Measurements from ENCODE around the gene S100A7.
A peak's percentile ranks its signal among the peaks of the same experiment; 100 is the strongest.

S100A7 gene

DNA sequence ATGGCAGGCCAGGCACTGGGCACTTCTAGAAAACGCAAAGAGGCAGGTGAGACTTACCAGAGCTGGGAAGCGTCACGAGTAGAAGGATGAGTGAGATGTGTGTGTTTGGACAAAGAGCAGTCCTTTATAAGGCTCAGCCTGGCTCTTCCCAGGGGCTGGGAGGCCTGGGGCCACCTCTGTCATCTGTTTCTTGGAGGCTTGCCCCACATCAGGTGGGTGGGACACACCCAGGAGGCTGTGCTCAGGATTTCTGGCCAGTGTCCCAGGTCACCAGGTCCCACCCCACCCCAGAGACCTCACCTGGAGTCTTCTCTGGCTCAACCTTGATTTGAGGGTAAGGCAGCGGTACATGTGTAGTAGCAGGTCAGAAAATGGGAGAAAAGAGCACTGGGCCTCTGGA, at the start of gene S100A7:
Gene S100A7, minus strand, starts transcription at position 101 of the 400 bp plus-strand sequence. CDS start 1,638 bp downstream, outside the sequence.
- DNase-seq: no peak

GRCh38 chr1:153509729-153510354, 49.4 kb upstream of the S100A7 start:
- peak; percentile 79 for DNase-seq

- no peak for DNase-seq
Observed at GRCh38 chr1:153509036-153509435, 48.6 kb upstream of the S100A7 start.

DNA sequence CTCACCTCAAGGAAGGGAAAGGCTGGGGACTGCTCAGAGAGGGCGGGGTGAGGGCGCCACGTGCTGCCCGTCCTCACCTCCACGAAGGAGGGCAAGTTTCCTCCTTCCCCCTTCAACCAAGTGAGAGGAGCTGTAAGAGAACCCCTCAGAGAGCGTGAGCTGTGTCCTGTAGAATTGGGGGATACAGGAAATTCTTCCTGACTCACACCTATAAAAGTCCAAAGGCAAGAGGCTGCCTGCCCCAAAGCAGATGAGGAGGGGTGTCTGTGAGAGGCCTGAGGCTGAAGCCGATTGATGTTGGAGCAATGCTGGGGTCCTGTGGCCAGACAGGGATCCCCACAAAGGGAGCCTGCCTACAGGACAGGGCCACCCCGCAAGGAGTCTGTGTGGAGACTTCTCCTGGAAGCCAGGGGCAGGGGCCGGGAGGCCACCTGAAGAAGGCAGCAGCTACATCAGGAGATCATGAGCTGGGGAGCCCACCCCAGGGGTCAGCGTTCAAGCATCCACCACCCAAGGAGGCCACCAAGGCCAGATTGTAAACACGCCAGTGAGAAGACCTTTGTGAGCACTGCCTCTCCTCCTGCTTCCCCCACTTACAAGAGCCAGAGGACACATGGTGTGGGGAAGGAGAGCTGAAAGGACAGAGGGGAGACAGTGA, 47.6 kb upstream of the S100A7 start:
- no peak for DNase-seq

GRCh38 chr1:153506831-153507413, 46.5 kb upstream of the S100A7 start:
- no peak for DNase-seq

- DNase-seq: no peak
Observed at GRCh38 chr1:153506386-153506785, 45.9 kb upstream of the S100A7 start.

- no peak for DNase-seq
Observed at GRCh38 chr1:153505576-153505975, 45.1 kb upstream of the S100A7 start.

GRCh38 chr1:153503766-153504165, 43.3 kb upstream of the S100A7 start:
- DNase-seq: no peak

GRCh38 chr1:153498746-153499145, 38.3 kb upstream of the S100A7 start:
- DNase-seq: no peak

GRCh38 chr1:153495536-153495935, 35.1 kb upstream of the S100A7 start:
- no peak for DNase-seq

GRCh38 chr1:153494976-153495535, 34.6 kb upstream of the S100A7 start:
- DNase-seq: peak; percentile 82

- no peak for DNase-seq
Observed at GRCh38 chr1:153493343-153493960, 33.0 kb upstream of the S100A7 start.

- DNase-seq: no peak
Observed at GRCh38 chr1:153490272-153491051, 30.0 kb upstream of the S100A7 start.

GRCh38 chr1:153488731-153489130, 28.3 kb upstream of the S100A7 start:
- DNase-seq: no peak

- no peak for DNase-seq
Observed at GRCh38 chr1:153487707-153488106, 27.3 kb upstream of the S100A7 start.

- DNase-seq: no peak
Observed at GRCh38 chr1:153485863-153486262, 25.4 kb upstream of the S100A7 start.

DNA sequence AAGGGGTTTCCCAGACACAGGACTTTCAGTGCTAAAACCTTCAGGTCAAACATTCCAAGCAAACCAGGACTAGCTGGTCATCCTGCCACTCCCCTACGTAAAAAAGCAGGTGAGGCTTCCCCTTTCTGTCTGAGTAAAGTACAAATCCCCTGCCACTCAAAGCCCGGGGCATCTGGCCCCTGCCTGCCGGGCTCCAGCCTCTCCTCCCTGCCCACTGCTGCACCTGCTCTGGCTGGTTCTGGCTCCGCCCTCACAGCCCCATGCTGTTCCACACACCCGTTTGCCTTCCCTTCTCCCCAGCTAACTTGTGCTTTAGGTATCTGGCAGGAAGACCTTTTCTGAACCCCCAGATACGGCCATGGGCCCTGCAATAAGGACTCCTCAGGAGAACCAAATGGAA, 23.3 kb upstream of the S100A7 start:
- DNase-seq: no peak

GRCh38 chr1:153481124-153481523, 20.7 kb upstream of the S100A7 start:
- DNase-seq: no peak

- DNase-seq: no peak
Observed at GRCh38 chr1:153478692-153479618, 18.5 kb upstream of the S100A7 start.

DNA sequence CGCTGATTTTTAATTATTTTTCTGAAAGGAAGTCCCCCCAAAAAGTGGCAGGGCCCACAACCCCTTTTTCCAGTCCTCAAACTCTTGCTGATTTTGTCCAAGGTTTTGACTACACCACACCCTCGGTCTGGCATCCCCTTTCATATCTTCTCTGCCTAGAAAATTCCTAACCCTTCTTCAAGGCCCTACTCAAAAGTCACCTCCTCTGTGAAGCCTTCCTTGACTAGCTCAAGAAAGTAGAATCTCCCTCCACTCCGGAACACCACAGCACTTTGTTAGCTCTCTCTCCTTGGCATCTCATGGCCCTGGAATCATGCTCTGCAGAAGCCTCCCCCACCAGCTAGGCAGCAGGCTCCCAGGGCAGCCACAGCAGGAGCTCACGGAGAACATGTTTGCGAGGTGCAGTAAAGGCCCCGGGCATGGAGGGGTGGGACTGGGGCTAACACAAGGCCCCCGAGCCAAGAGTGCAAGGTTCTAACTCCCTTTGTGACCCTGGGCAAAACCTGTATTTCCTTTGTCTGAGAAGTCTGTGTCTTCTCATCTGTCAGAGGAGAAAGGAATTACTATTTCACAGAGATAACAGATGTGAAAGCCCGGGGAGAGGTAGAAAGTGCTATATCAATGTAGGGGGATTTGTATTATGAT, 17.7 kb upstream of the S100A7 start:
- no peak for DNase-seq

GRCh38 chr1:153476491-153477093, 16.1 kb upstream of the S100A7 start:
- DNase-seq: no peak
